Measurements from ENCODE around the gene SDHD.

GRCh38 chr11:112085822-112086421 lies 751 bp upstream of the SDHD start:
- TF ChIP-seq, protein P1, sequence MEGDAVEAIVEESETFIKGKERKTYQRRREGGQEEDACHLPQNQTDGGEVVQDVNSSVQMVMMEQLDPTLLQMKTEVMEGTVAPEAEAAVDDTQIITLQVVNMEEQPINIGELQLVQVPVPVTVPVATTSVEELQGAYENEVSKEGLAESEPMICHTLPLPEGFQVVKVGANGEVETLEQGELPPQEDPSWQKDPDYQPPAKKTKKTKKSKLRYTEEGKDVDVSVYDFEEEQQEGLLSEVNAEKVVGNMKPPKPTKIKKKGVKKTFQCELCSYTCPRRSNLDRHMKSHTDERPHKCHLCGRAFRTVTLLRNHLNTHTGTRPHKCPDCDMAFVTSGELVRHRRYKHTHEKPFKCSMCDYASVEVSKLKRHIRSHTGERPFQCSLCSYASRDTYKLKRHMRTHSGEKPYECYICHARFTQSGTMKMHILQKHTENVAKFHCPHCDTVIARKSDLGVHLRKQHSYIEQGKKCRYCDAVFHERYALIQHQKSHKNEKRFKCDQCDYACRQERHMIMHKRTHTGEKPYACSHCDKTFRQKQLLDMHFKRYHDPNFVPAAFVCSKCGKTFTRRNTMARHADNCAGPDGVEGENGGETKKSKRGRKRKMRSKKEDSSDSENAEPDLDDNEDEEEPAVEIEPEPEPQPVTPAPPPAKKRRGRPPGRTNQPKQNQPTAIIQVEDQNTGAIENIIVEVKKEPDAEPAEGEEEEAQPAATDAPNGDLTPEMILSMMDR (conservative IDR thresholded peaks at IDR 0.05) = no peak
- 0 out of 2 replicates have a peak, but pooled peaks have one; percentile 20 for TF ChIP-seq ZFX (IDR thresholded peaks at IDR 0.05)

All from C4-2B (cell line).